GM23338 (cell line): ENCODE results near the gene GNL3. TPM values are rescaled to one million over a fixed set of nuclear protein-coding genes. Genes with fewer than 3 reads are reported as not detected.

Source experiments
- ATAC-seq: fragments of 200-7000 bp; cut with Tn5 transposase; 3 replicates; pipeline ENCODE4 v1.9.1; 2020
- DNase-seq: peaks from one replicate; pipeline ENCODE4 v3.0.0-alpha.2; 2015; ENCODE audit warnings: low spot score
- H2AFZ ChIP-seq: fragments of 200-600 bp; sonication (generic); 2 replicates; pipeline ENCODE4 v1.8.0; 2016; ENCODE audit warnings: antibody characterized with exemption, mild to moderate bottlenecking, moderate library complexity
- H3F3A ChIP-seq: fragments of 200-600 bp; sonication (generic); replicated peaks from 2 replicates; pipeline ENCODE4 v1.8.0; 2017; ENCODE audit warnings: antibody characterized with exemption, mixed run types, low read depth
- H3K27ac ChIP-seq: fragments of 200-600 bp; sonication (generic); 2 replicates; pipeline ENCODE4 v1.6.1; 2016; ENCODE audit warnings: low read depth
- H3K27me3 ChIP-seq: fragments of 200-600 bp; sonication (generic); 2 replicates; pipeline ENCODE4 v1.8.0; 2016; ENCODE audit warnings: mild to moderate bottlenecking, mixed run types, moderate library complexity; ENCODE audit not compliant: insufficient read depth
- H3K36me3 ChIP-seq: fragments of 200-600 bp; sonication (generic); 2 replicates; pipeline ENCODE4 v1.8.0; 2016; ENCODE audit warnings: mild to moderate bottlenecking; ENCODE audit not compliant: insufficient read depth
- H3K4me1 ChIP-seq: fragments of 200-600 bp; sonication (generic); 2 replicates; pipeline ENCODE4 v1.8.0; 2016; ENCODE audit warnings: mild to moderate bottlenecking, moderate library complexity; ENCODE audit not compliant: insufficient read depth
- H3K4me2 ChIP-seq: fragments of 200-600 bp; sonication (generic); 2 replicates; pipeline ENCODE4 v1.7.1; 2017; ENCODE audit warnings: mixed run types
- H3K4me3 ChIP-seq: fragments of 200-600 bp; sonication (generic); 2 replicates; pipeline ENCODE4 v1.6.1; 2016; ENCODE audit warnings: mixed run types
- H3K79me2 ChIP-seq: fragments of 200-600 bp; sonication (generic); replicated peaks from 2 replicates; pipeline ENCODE4 v1.8.0; 2017; ENCODE audit warnings: mild to moderate bottlenecking; ENCODE audit not compliant: insufficient read depth
- H3K9me2 ChIP-seq: fragments of 200-600 bp; sonication (generic); 2 replicates; pipeline ENCODE4 v1.8.0; 2017; ENCODE audit not compliant: insufficient read depth
- H4K20me1 ChIP-seq: fragments of 200-600 bp; sonication (generic); replicated peaks from 2 replicates; pipeline ENCODE4 v1.8.0; 2017; ENCODE audit warnings: mild to moderate bottlenecking; ENCODE audit not compliant: insufficient read depth
- H3K27ac Mint-ChIP-seq: 2 replicates; pipeline ENCODE4 v1.8.0; 2020; ENCODE audit warnings: inconsistent platforms, mild to moderate bottlenecking, moderate library complexity, mixed read lengths
- H3K27me3 Mint-ChIP-seq: 3 replicates; pipeline ENCODE4 v1.8.0; 2022; ENCODE audit warnings: low read depth, mild to moderate bottlenecking, moderate library complexity, mixed read lengths, inconsistent platforms; ENCODE audit not compliant: insufficient read depth, poor library complexity
- H3K36me3 Mint-ChIP-seq: 3 replicates; pipeline ENCODE4 v1.8.0; 2021; ENCODE audit warnings: low read depth, mild to moderate bottlenecking, inconsistent platforms, moderate library complexity, mixed read lengths
- H3K4me1 Mint-ChIP-seq: 3 replicates; pipeline ENCODE4 v1.8.0; 2020; ENCODE audit warnings: mild to moderate bottlenecking, inconsistent platforms, mixed read lengths
- H3K4me3 Mint-ChIP-seq: 3 replicates; pipeline ENCODE4 v1.8.0; 2021; ENCODE audit warnings: moderate library complexity, mild to moderate bottlenecking, inconsistent platforms, mixed read lengths
- H3K9me3 Mint-ChIP-seq: 3 replicates; pipeline ENCODE4 v1.8.0; 2020; ENCODE audit warnings: moderate library complexity, mild to moderate bottlenecking, inconsistent platforms, mixed read lengths
- CREB1 ChIP-seq: fragments of 250-450 bp; sonication (Bioruptor Pico); IDR thresholded peaks from 2 replicates; pipeline ENCODE4 v1.5.0; 2020; ENCODE audit warnings: low read depth, mild to moderate bottlenecking, moderate library complexity
- CTCF ChIP-seq, 2 experiments: fragments of 200-600 bp in 1 of 2; sonication (generic) in 1 of 2; conservative IDR thresholded peaks; 2 replicates each; pipeline versions ENCODE4 v1.5.1 to v1.6.1; 2016 to 2017; ENCODE audit warnings: antibody characterized with exemption in 2 of 2, low read depth in 2 of 2, mild to moderate bottlenecking in 2 of 2, moderate library complexity in 1 of 2
- ETS1 ChIP-seq: IDR thresholded peaks from 2 replicates; pipeline ENCODE4 v1.6.1; 2016; ENCODE audit warnings: antibody characterized with exemption
- EZH2 ChIP-seq: fragments of 200-600 bp; sonication (generic); IDR thresholded peaks from one replicate; pipeline ENCODE4 v1.8.0; 2017; ENCODE audit warnings: antibody characterized with exemption, mild to moderate bottlenecking, low read depth; ENCODE audit not compliant: unreplicated experiment
- EZH2phosphoT487 ChIP-seq: fragments of 200-600 bp; sonication (generic); IDR thresholded peaks from one replicate; pipeline ENCODE4 v1.8.1; 2018; ENCODE audit warnings: antibody characterized with exemption; ENCODE audit not compliant: unreplicated experiment
- JUNB ChIP-seq: IDR thresholded peaks from one replicate; pipeline ENCODE4 v1.6.1; 2016; ENCODE audit warnings: antibody characterized with exemption; ENCODE audit not compliant: unreplicated experiment
- NANOG ChIP-seq: IDR thresholded peaks from 2 replicates; pipeline ENCODE4 v1.6.1; 2016; ENCODE audit warnings: antibody characterized with exemption, borderline replicate concordance
- REST ChIP-seq: IDR thresholded peaks from one replicate; pipeline ENCODE4 v1.6.1; 2018; ENCODE audit warnings: antibody characterized with exemption; ENCODE audit not compliant: unreplicated experiment
- ZNF114 ChIP-seq: fragments of 250-450 bp; sonication (Bioruptor Pico); IDR thresholded peaks from 2 replicates; pipeline ENCODE4 v1.5.0; 2020; ENCODE audit warnings: mild to moderate bottlenecking, moderate library complexity
- ZNF331 ChIP-seq: fragments of 250-450 bp; sonication (Bioruptor Pico); IDR thresholded peaks from 2 replicates; pipeline ENCODE4 v1.5.0; 2020; ENCODE audit warnings: low read depth, mild to moderate bottlenecking, moderate library complexity
- ZNF462 ChIP-seq: fragments of 250-450 bp; sonication (Bioruptor Pico); IDR thresholded peaks from 2 replicates; pipeline ENCODE4 v1.5.0; 2020; ENCODE audit warnings: mild to moderate bottlenecking, moderate library complexity
- polyA plus RNA-seq: library from polyadenylated mRNA; unstranded; fragments of >200 nt; fragmentation: Nextera tagmentation; extraction: Ambion mirVana; gene quantifications from 2 replicates; pipeline ENCODE4 v1.2.1, GENCODE V29; 2016
- total RNA-seq: library from RNA; depleted of rRNA; stranded (reverse); fragments of >200 nt; shearing (Covaris generic); gene quantifications from 2 replicates; pipeline ENCODE4 v1.2.3, GENCODE V29; 2014

GNL3 gene
- total and polyA plus RNA-seq, 2 experiments from 2014 or later, result 169 to 205 TPM

- no peak for TF ChIP-seq ETS1
- no peak for TF ChIP-seq ZNF114 (CRISPR knock-in tag)
- TF ChIP-seq REST, result no peak
- no peak for TF ChIP-seq CREB1 (CRISPR knock-in tag)
- no peak for TF ChIP-seq ZNF331
- TF ChIP-seq EZH2phosphoT487, result no peak
- TF ChIP-seq JUNB, result no peak
- no peak for TF ChIP-seq CTCF (conservative IDR thresholded peaks at IDR 0.05; ENCODE audit: low read depth in 2 of 2)
Measured at GRCh38 chr3:52721730-52722008, 35.8 kb downstream of the GNL3 start (continued).

GRCh38 chr3:52722491-52722890, 36.7 kb downstream of the GNL3 start:
- H3K4me3 ChIP-seq, result no peak overlapping the region
- ATAC-seq (no peak), DNase-seq (no peak)
- H3K27ac ChIP-seq, result no peak overlapping the region
- no peak overlapping the region for H3K27ac Mint-ChIP-seq
- H3K4me1 Mint-ChIP-seq, result no peaks in the 10 kb centered on the region
- H3K36me3 Mint-ChIP-seq, result peaks cover 12% of the 10 kb centered on the region
- H3K9me2 ChIP-seq, result no peaks in the 10 kb centered on the region
- H3K4me1 ChIP-seq, result no peaks in the 10 kb centered on the region
- H3K36me3 ChIP-seq, result no peaks in the 10 kb centered on the region
- no peaks in the 10 kb centered on the region for H3K79me2 ChIP-seq
- no peak overlapping the region for H3K4me2 ChIP-seq
- peaks cover under 1% of the 10 kb centered on the region; the same call in 1 of the 3 replicates for H3K9me3 Mint-ChIP-seq
- H2AFZ ChIP-seq, result no peak overlapping the region
- H3K27me3 Mint-ChIP-seq, result peaks cover 11% of the 10 kb centered on the region
- H3K4me3 Mint-ChIP-seq, result no peak overlapping the region
- H3K27me3 ChIP-seq, result no peaks in the 10 kb centered on the region
- no peaks in the 10 kb centered on the region for H3F3A ChIP-seq
- no peaks in the 10 kb centered on the region for H4K20me1 ChIP-seq
- TF ChIP-seq CTCF (conservative IDR thresholded peaks at IDR 0.05; ENCODE audit: low read depth in 2 of 2) (no peak), ZNF462 (CRISPR knock-in tag) (no peak), ZNF331 (no peak), JUNB (no peak), NANOG (no peak), EZH2 (no peak)
